Trophoblast cell (in vitro differentiated cells and primary cell): Measurements from ENCODE around the gene VSTM4.

Experiments used
- DNase-seq, 2 donors: peaks; one replicate each; pipeline ENCODE4 v3.0.0-alpha.2; 2016
- H2AFZ ChIP-seq: 2 replicates; pipeline ENCODE4 v1.6.1; 2013; ENCODE audit warnings: low read length, moderate library complexity, mild to moderate bottlenecking; ENCODE audit not compliant: insufficient read depth, poor library complexity
- H2AK5ac ChIP-seq: 2 replicates; pipeline ENCODE4 v1.6.1; 2013; ENCODE audit warnings: mild to moderate bottlenecking, low read length
- H2BK120ac ChIP-seq: 2 replicates; pipeline ENCODE4 v1.6.1; 2013; ENCODE audit warnings: low read length, mild to moderate bottlenecking, moderate library complexity; ENCODE audit not compliant: insufficient read depth, poor library complexity
- H2BK12ac ChIP-seq: 2 replicates; pipeline ENCODE4 v1.6.1; 2013; ENCODE audit warnings: mild to moderate bottlenecking, low read length, moderate library complexity
- H2BK5ac ChIP-seq: 2 replicates; pipeline ENCODE4 v1.6.1; 2013; ENCODE audit warnings: low read length, low read depth, moderate library complexity, mild to moderate bottlenecking; ENCODE audit not compliant: poor library complexity
- H3K14ac ChIP-seq: 2 replicates; pipeline ENCODE4 v1.6.1; 2013; ENCODE audit warnings: mild to moderate bottlenecking, low read length
- H3K18ac ChIP-seq: 2 replicates; pipeline ENCODE4 v1.6.1; 2013; ENCODE audit warnings: mild to moderate bottlenecking, low read length
- H3K23ac ChIP-seq: 2 replicates; pipeline ENCODE4 v1.6.1; 2013; ENCODE audit warnings: low read length
- H3K27ac ChIP-seq: 2 replicates; pipeline ENCODE4 v1.5.1; 2013; ENCODE audit warnings: low read depth, mild to moderate bottlenecking, inconsistent platforms, low read length, moderate library complexity
- H3K27me3 ChIP-seq: 2 replicates; pipeline ENCODE4 v1.6.1; 2013; ENCODE audit warnings: inconsistent platforms, mild to moderate bottlenecking, low read length, moderate library complexity; ENCODE audit not compliant: insufficient read depth
- H3K36me3 ChIP-seq, 2 experiments: 1 replicate in 1 of 2; 2 replicates in 1 of 2; pipeline ENCODE4 v1.6.1; 2013; ENCODE audit warnings: low read length in 2 of 2, mild to moderate bottlenecking in 2 of 2, moderate library complexity in 1 of 2; ENCODE audit not compliant: insufficient read depth in 2 of 2, control insufficient read depth in 1 of 2
- H3K4ac ChIP-seq: 2 replicates; pipeline ENCODE4 v1.6.1; 2013; ENCODE audit warnings: low read depth, mild to moderate bottlenecking, low read length, moderate library complexity
- H3K4me1 ChIP-seq, 2 experiments: 1 replicate in 1 of 2; 2 replicates in 1 of 2; pipeline ENCODE4 v1.6.1; 2013; ENCODE audit warnings: low read length in 2 of 2, mild to moderate bottlenecking in 2 of 2, moderate library complexity in 1 of 2; ENCODE audit not compliant: insufficient read depth in 2 of 2, control insufficient read depth in 1 of 2
- H3K4me2 ChIP-seq: 2 replicates; pipeline ENCODE4 v1.6.1; 2013; ENCODE audit warnings: inconsistent platforms, mild to moderate bottlenecking, low read length, moderate library complexity
- H3K4me3 ChIP-seq: 2 replicates; pipeline ENCODE4 v1.5.1; 2013; ENCODE audit warnings: mild to moderate bottlenecking, low read depth, low read length, inconsistent platforms
- H3K79me1 ChIP-seq: one replicate; pipeline ENCODE4 v1.6.1; 2013; ENCODE audit warnings: low read length
- H3K79me2 ChIP-seq: 2 replicates; pipeline ENCODE4 v1.6.1; 2013; ENCODE audit warnings: low read length, mild to moderate bottlenecking; ENCODE audit not compliant: control insufficient read depth, insufficient read depth, poor library complexity
- H3K9ac ChIP-seq: 2 replicates; pipeline ENCODE4 v1.6.1; 2013; ENCODE audit warnings: mild to moderate bottlenecking, low read length
- H3K9me3 ChIP-seq: 2 replicates; pipeline ENCODE4 v1.6.1; 2013; ENCODE audit warnings: low read depth, mild to moderate bottlenecking, control low read depth, inconsistent platforms, low read length; ENCODE audit not compliant: insufficient read depth
- H4K12ac ChIP-seq: 2 replicates; pipeline ENCODE4 v1.6.1; 2013; ENCODE audit warnings: low read depth, mild to moderate bottlenecking, low read length, moderate library complexity
- H4K8ac ChIP-seq: 2 replicates; pipeline ENCODE4 v1.6.1; 2013; ENCODE audit warnings: low read depth, mild to moderate bottlenecking, low read length, moderate library complexity
- H4K91ac ChIP-seq: one replicate; pipeline ENCODE4 v1.6.1; 2013; ENCODE audit warnings: low read depth, mild to moderate bottlenecking, low read length, moderate library complexity
- WGBS: extraction: QIAGEN DNeasy Blood & Tissue Kit; methylation state at CpG from one replicate; pipeline ENCODE4 v1.1.7; 2013; ENCODE audit warnings: missing lambda C conversion rate; ENCODE audit not compliant: insufficient read length, insufficient coverage; ENCODE audit errors: extremely low coverage; 5-methylcytosine and 5-hydroxymethylcytosine counted together

VSTM4 gene

DNA sequence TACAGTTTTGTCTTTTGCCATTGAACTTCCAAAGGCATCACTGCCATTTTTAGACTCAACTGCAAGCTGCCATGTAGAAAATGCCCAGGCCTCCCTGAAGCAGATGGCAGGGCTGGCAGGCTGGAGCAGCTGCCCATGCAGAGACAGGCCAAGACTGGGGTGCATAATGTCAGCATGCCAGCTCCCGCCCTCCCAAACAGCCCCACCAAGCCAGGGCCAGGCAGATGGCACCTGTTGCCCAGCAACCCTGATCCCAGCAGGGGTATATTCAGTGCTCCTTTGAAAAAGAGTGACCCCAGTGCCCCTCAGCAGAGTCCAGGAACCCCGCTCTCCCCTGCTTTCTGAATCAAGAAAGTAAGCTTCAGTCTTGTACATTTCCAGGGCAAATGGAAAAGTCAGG, 32.6 kb downstream of the VSTM4 start:
- no peak overlapping the region for H2BK5ac ChIP-seq

DNA sequence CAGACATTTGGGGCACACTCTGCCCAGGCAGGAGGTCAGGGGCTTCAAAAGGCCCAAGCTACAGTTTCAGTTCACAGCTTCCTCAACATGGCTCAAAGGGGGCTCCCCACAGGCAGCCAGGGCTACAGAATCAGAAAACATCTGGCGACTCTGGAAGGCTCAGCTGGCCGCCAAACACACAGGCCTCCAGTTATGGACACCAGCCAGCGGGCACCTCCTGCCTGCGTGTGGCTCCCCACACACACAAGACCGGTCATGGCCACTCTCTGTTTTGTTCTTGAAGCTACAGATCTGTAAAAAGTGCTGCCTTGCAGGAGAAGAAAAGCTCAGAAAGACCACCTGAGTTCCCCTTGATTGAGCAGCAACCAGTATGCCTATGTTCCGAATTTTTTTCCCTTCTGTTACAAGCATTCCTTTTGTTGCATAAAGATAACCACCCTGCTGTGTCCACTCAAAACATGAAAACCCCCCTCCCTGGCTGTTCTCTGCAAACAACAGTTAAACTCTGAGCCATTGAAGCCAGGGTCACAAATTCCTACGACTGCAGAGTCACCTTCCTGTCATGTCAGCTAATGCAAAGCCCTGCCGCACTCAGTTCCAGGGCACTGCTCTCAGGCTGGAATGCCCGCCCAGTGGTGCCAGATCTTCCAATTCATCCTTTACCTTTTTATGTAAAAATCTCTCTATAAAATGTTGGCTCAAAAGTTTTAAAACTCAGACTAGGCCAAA, 33.6 kb downstream of the VSTM4 start:
- Histone ChIP-seq H3K23ac (no peak overlapping the region), H3K27ac (no peak overlapping the region), H2BK120ac (no peak overlapping the region), H4K8ac (no peak overlapping the region), H3K27me3 (no peaks in the 10 kb centered on the region), H2BK5ac (no peak overlapping the region), H3K4ac (no peak overlapping the region), H2BK12ac (no peak overlapping the region), H3K4me1 (no peaks in the 10 kb centered on the region), H4K91ac (no peak overlapping the region), H3K4me3 (no peak overlapping the region), H3K14ac (no peak overlapping the region), H3K9me3 (no peaks in the 10 kb centered on the region), H3K18ac (no peak overlapping the region), H2AFZ (no peak overlapping the region), H2AK5ac (no peak overlapping the region), H4K12ac (no peak overlapping the region), H3K36me3 (no peaks in the 10 kb centered on the region), H3K4me2 (no peak overlapping the region), H3K9ac (no peak overlapping the region), H3K79me1 (no peaks in the 10 kb centered on the region), H3K79me2 (no peaks in the 10 kb centered on the region)
- no peak for DNase-seq
- WGBS = no CpG with 5 or more reads among the region's 9 CpGs

More for the DNA sequence above, 32.6 kb downstream of the VSTM4 start:
- H3K79me2 ChIP-seq = no peaks in the 10 kb centered on the region
- H3K4me2 ChIP-seq = no peak overlapping the region
- H2BK12ac ChIP-seq = no peak overlapping the region
- H3K14ac ChIP-seq = no peak overlapping the region
- H3K27ac ChIP-seq = no peak overlapping the region
- no peak for DNase-seq
- WGBS = no CpG with 5 or more reads among the region's 2 CpGs
- H4K8ac ChIP-seq = no peak overlapping the region
- H2AK5ac ChIP-seq = no peak overlapping the region
- H4K91ac ChIP-seq = no peak overlapping the region
- H3K27me3 ChIP-seq = no peaks in the 10 kb centered on the region
- H3K79me1 ChIP-seq = no peaks in the 10 kb centered on the region
- H4K12ac ChIP-seq = no peak overlapping the region
- no peaks in the 10 kb centered on the region for H3K4me1 ChIP-seq
- no peak overlapping the region for H2AFZ ChIP-seq
- no peaks in the 10 kb centered on the region for H3K36me3 ChIP-seq
- H3K4me3 ChIP-seq = no peak overlapping the region
- no peak overlapping the region for H3K4ac ChIP-seq
- H3K23ac ChIP-seq = no peak overlapping the region
- H2BK120ac ChIP-seq = no peak overlapping the region
- no peak overlapping the region for H3K18ac ChIP-seq
- no peak overlapping the region for H3K9ac ChIP-seq
- H3K9me3 ChIP-seq = no peaks in the 10 kb centered on the region

DNA sequence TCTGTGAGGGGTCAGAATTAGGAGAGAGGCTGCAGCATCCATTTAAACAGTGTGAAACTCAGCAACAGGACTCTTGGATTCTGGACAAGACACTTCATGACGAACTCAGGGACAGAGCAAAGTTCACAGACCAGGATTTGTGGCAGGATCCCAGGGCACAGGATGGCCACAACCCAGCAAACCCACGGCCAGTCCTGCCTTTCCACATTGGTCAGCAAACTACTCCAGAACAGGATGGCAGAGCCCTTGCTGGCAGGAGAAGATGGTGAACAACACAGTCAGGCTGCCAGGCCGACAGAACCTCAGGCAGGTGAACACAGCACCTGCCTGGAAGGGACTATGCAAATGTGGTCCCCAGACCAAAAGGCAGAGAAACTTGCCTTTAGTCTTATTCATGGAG, 34.4 kb downstream of the VSTM4 start:
- H3K4me2 ChIP-seq = no peak overlapping the region
- no peaks in the 10 kb centered on the region for H3K4me1 ChIP-seq
- H3K18ac ChIP-seq = no peak overlapping the region
- DNase-seq = no peak
- no peak overlapping the region for H4K12ac ChIP-seq
- no peaks in the 10 kb centered on the region for H3K79me2 ChIP-seq
- no peaks in the 10 kb centered on the region for H3K9me3 ChIP-seq
- H3K14ac ChIP-seq = no peak overlapping the region
- H3K9ac ChIP-seq = no peak overlapping the region
- H3K79me1 ChIP-seq = no peaks in the 10 kb centered on the region
- WGBS = no CpG with 5 or more reads among the region's 3 CpGs
- H2BK12ac ChIP-seq = no peak overlapping the region
- no peak overlapping the region for H4K8ac ChIP-seq
- H3K23ac ChIP-seq = no peak overlapping the region
- no peak overlapping the region for H2BK5ac ChIP-seq
- no peak overlapping the region for H4K91ac ChIP-seq
- no peak overlapping the region for H2AFZ ChIP-seq
- no peak overlapping the region for H3K4me3 ChIP-seq
- H2BK120ac ChIP-seq = no peak overlapping the region
- H3K4ac ChIP-seq = no peak overlapping the region
- H3K36me3 ChIP-seq = no peaks in the 10 kb centered on the region
- H3K27ac ChIP-seq = no peak overlapping the region
- H2AK5ac ChIP-seq = no peak overlapping the region
- H3K27me3 ChIP-seq = no peaks in the 10 kb centered on the region

DNA sequence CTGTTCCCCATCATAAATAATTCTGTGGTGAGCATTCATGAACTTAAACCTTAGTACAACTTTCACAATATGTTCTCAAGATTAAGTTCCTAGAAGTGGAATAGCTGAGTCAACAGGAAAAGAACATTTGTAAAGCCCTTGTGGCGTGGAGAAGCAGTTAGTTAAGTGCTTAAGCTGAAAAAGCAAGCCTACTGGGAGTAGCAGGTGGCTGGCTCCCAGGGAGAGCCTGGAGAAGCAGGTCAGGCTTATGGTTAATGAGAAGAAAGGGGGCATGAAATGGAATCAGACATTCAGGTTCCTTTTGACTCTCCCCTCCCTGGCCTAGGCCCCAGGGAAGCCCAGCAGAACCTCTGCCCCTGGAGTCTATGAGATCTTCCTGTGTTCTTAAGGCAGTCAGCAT, 35.3 kb downstream of the VSTM4 start:
- Histone ChIP-seq H2BK120ac (no peak overlapping the region), H3K79me2 (no peaks in the 10 kb centered on the region), H4K12ac (no peak overlapping the region), H3K23ac (no peak overlapping the region), H3K4me2 (no peak overlapping the region), H2AK5ac (no peak overlapping the region), H2AFZ (no peak overlapping the region), H3K36me3 (no peaks in the 10 kb centered on the region), H3K18ac (no peak overlapping the region), H3K79me1 (no peaks in the 10 kb centered on the region), H3K27me3 (no peaks in the 10 kb centered on the region), H4K8ac (no peak overlapping the region), H2BK12ac (no peak overlapping the region), H2BK5ac (no peak overlapping the region), H3K4me3 (no peak overlapping the region), H4K91ac (no peak overlapping the region), H3K27ac (no peak overlapping the region), H3K4ac (no peak overlapping the region), H3K14ac (no peak overlapping the region), H3K4me1 (no peaks in the 10 kb centered on the region), H3K9ac (no peak overlapping the region), H3K9me3 (no peaks in the 10 kb centered on the region)
- no CpG with 5 or more reads among the region's 1 CpG for WGBS
- DNase-seq = no peak
